Right lobe of liver (tissue), 4 donors: ENCODE measurements around the gene TTC36.

Experiments
- POLR2A ChIP-seq: fragments of 450-650 bp; IDR thresholded peaks from one replicate; pipeline ENCODE4 v1.6.1; 2017; ENCODE audit warnings: antibody characterized with exemption, mild to moderate bottlenecking
- TF ChIP-seq, protein P1 (sequence below), 4 donors: fragments of 200-600 bp in 3 of 4; fragments of 450-650 bp in 1 of 4; IDR thresholded peaks; one replicate each; pipeline versions ENCODE4 v1.5.1 to v1.8.0; 2016 to 2022; ENCODE audit warnings: antibody characterized with exemption in 4 of 4, mild to moderate bottlenecking in 2 of 4
- donor health status: DM: no; HTN: no; CAD: no.
- donor health status: DM: no; HTN: no; CAD: no.
- donor health status: DM: no; HTN: yes; CAD: no.

DNA sequence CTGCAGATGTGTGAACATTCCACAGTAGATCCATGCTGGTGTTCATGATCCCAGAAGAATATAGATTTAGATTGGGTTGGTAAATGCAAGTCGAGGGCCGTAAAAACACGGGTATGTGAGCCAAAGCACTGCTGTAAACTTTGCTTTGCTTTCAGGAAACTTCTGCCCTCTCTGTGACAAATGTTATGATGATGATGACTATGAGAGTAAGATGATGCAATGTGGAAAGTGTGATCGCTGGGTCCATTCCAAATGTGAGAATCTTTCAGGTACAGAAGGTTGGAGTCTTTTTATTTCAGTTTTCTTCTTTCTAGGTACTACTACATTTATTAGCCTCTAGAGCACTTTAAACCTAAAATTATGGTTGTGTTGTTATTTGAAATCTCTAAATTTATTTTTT lies 36.2 kb upstream of the TTC36 start:
- TF ChIP-seq, protein P1, sequence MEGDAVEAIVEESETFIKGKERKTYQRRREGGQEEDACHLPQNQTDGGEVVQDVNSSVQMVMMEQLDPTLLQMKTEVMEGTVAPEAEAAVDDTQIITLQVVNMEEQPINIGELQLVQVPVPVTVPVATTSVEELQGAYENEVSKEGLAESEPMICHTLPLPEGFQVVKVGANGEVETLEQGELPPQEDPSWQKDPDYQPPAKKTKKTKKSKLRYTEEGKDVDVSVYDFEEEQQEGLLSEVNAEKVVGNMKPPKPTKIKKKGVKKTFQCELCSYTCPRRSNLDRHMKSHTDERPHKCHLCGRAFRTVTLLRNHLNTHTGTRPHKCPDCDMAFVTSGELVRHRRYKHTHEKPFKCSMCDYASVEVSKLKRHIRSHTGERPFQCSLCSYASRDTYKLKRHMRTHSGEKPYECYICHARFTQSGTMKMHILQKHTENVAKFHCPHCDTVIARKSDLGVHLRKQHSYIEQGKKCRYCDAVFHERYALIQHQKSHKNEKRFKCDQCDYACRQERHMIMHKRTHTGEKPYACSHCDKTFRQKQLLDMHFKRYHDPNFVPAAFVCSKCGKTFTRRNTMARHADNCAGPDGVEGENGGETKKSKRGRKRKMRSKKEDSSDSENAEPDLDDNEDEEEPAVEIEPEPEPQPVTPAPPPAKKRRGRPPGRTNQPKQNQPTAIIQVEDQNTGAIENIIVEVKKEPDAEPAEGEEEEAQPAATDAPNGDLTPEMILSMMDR (IDR thresholded peaks at IDR 0.05) = no peak
- no peak for TF ChIP-seq POLR2A
